Mucosa of gallbladder (tissue), 1 donor: Measurements from ENCODE around the gene TMEM150B. TPM values are rescaled to one million over a fixed set of nuclear protein-coding genes. Genes with fewer than 3 reads are reported as not detected.

Experiments used
- DNase-seq: peaks from one replicate; pipeline ENCODE4 v3.0.0-alpha.2; 2020; ENCODE audit warnings: low spot score
- total RNA-seq: library from RNA; stranded (reverse); gene quantifications from one replicate; pipeline ENCODE4 v1.2.1, GENCODE V29; 2021
- donor health status: DM: no; HTN: no; CAD: no.

TMEM150B gene
- total RNA-seq: 10.1 TPM

GRCh38 chr19:55325172-55325571 lies at the start of gene TMEM150B:
TSS of gene TMEM150B (minus strand) at chr19:55325341. CDS start at chr19:55321036, 4,305 bp downstream.
- no peak for DNase-seq

- DNase-seq: no peak
Measured at GRCh38 chr19:55373993-55374757, 49.0 kb upstream of the TMEM150B start.

GRCh38 chr19:55373306-55373992 lies 48.3 kb upstream of the TMEM150B start:
- DNase-seq: no peak

GRCh38 chr19:55372316-55373081 lies 47.4 kb upstream of the TMEM150B start:
- DNase-seq: no peak

GRCh38 chr19:55370305-55370988 lies 45.3 kb upstream of the TMEM150B start, which contains the start of gene IL11:
TSS of gene IL11 (minus strand) at chr19:55370463. CDS start at chr19:55370310, 153 bp downstream.
- DNase-seq: no peak

GRCh38 chr19:55369653-55370304 lies 44.6 kb upstream of the TMEM150B start:
- DNase-seq: no peak

- no peak for DNase-seq
Measured at GRCh38 chr19:55368701-55369563, 43.8 kb upstream of the TMEM150B start.

GRCh38 chr19:55368106-55368505 lies 43.0 kb upstream of the TMEM150B start:
- no peak for DNase-seq

- DNase-seq: no peak
Measured at GRCh38 chr19:55366790-55367189, 41.6 kb upstream of the TMEM150B start.

- no peak for DNase-seq
Measured at GRCh38 chr19:55365964-55366363, 40.8 kb upstream of the TMEM150B start.

- DNase-seq: no peak
Measured at GRCh38 chr19:55365245-55365644, 40.1 kb upstream of the TMEM150B start.

- no peak for DNase-seq
Measured at GRCh38 chr19:55362990-55363716, 38.0 kb upstream of the TMEM150B start, which contains the start of gene GARIN5B. TSS of gene GARIN5B (minus strand) at chr19:55363260. CDS start at chr19:55363066, 194 bp downstream.

GRCh38 chr19:55362174-55362989 lies 37.2 kb upstream of the TMEM150B start:
- no peak for DNase-seq

- no peak for DNase-seq
Measured at GRCh38 chr19:55360902-55361301, 35.8 kb upstream of the TMEM150B start.

- DNase-seq: no peak
Measured at GRCh38 chr19:55358943-55359908, 34.1 kb upstream of the TMEM150B start.

GRCh38 chr19:55358493-55358892 lies 33.4 kb upstream of the TMEM150B start:
- no peak for DNase-seq

- no peak for DNase-seq
Measured at GRCh38 chr19:55355213-55355821, 30.2 kb upstream of the TMEM150B start.
